SK-N-SH (cell line): ENCODE data around the gene SYNE3. TPM values are rescaled to one million over a fixed set of nuclear protein-coding genes. Genes with fewer than 3 reads are reported as not detected.

Source experiments
- CTCF ChIA-PET: fragments of 300-600, 350-600 bp; formaldehyde crosslinking; extraction: SDS; loops from one replicate; lab custom pipeline; 2021; lab: Yijun Ruan, JAX
- POLR2A ChIA-PET: fragments of 350-600 bp; sonication (Branson Sonifier 250); formaldehyde crosslinking; extraction: SDS; loops from one replicate; lab custom pipeline; 2020; ENCODE audit warnings: antibody characterized with exemption, inconsistent platforms; lab: Yijun Ruan, JAX
- DNase-seq: peaks from one replicate; pipeline ENCODE4 v3.0.0; 2012
- H2AFZ ChIP-seq: fragments of 200-600 bp; sonication (generic); 2 replicates; pipeline ENCODE4 v1.8.1; 2016; ENCODE audit warnings: antibody characterized with exemption, mild to moderate bottlenecking, low read depth
- H3F3A ChIP-seq: fragments of 200-600 bp; sonication (generic); replicated peaks from 2 replicates; pipeline ENCODE3; 2016; ENCODE audit warnings: antibody characterized with exemption, mild to moderate bottlenecking; ENCODE audit not compliant: insufficient read depth
- H3K27ac ChIP-seq, 2 experiments: fragments of 200-500 bp in 1 of 2; fragments of 200-600 bp in 1 of 2; sonication (Bioruptor generic) in 1 of 2; sonication (generic), shearing (Covaris generic) in 1 of 2; 2 replicates each; pipeline versions ENCODE4 v1.5.1 to v1.6.1; 2014 to 2016; ENCODE audit warnings: low read depth in 2 of 2, inconsistent platforms in 1 of 2, low read length in 1 of 2, mild to moderate bottlenecking in 1 of 2, mixed read lengths in 1 of 2
- H3K27me3 ChIP-seq: fragments of 200-600 bp; sonication (generic), shearing (Covaris generic); 2 replicates; pipeline ENCODE4 v1.6.1; 2016; ENCODE audit warnings: mixed run types; ENCODE audit not compliant: insufficient read depth
- H3K36me3 ChIP-seq, 2 experiments: fragments of 200-500 bp in 1 of 2; fragments of 200-600 bp in 1 of 2; sonication (Bioruptor generic) in 1 of 2; sonication (generic) in 1 of 2; replicated peaks in 1 of 2; 2 replicates each; pipeline versions ENCODE3 to v1.5.1; 2014 to 2016; ENCODE audit warnings: low read length in 1 of 2, mild to moderate bottlenecking in 1 of 2; ENCODE audit not compliant: insufficient read depth in 2 of 2, control insufficient read depth in 1 of 2
- H3K4me1 ChIP-seq, 2 experiments: fragments of 200-500 bp in 1 of 2; fragments of 200-600 bp in 1 of 2; sonication (Bioruptor generic) in 1 of 2; sonication (generic), shearing (Covaris generic) in 1 of 2; 2 replicates each; pipeline versions ENCODE4 v1.5.1 to v1.6.1; 2014 to 2016; ENCODE audit warnings: low read depth in 1 of 2, low read length in 1 of 2, mixed run types in 1 of 2; ENCODE audit not compliant: insufficient read depth in 2 of 2, control insufficient read depth in 1 of 2
- H3K4me2 ChIP-seq: fragments of 200-600 bp; sonication (generic), shearing (Covaris generic); 2 replicates; pipeline ENCODE4 v1.6.1; 2017; ENCODE audit warnings: mixed run types
- H3K4me3 ChIP-seq, 2 experiments: fragments of 200-500 bp in 1 of 2; fragments of 200-600 bp in 1 of 2; sonication (Bioruptor generic) in 1 of 2; sonication (generic), shearing (Covaris generic) in 1 of 2; 2 replicates each; pipeline versions ENCODE4 v1.5.1 to v1.8.1; 2014 to 2016; ENCODE audit warnings: low read depth in 2 of 2, inconsistent platforms in 1 of 2, low read length in 1 of 2, mild to moderate bottlenecking in 1 of 2, mixed read lengths in 1 of 2, moderate library complexity in 1 of 2
- H3K79me2 ChIP-seq: fragments of 200-600 bp; sonication (generic); 2 replicates; pipeline ENCODE4 v1.8.1; 2017; ENCODE audit warnings: mild to moderate bottlenecking; ENCODE audit not compliant: insufficient read depth
- H3K9ac ChIP-seq: fragments of 200-600 bp; sonication (generic); 2 replicates; pipeline ENCODE4 v1.6.1; 2017; ENCODE audit warnings: mixed run types
- H3K9me2 ChIP-seq: fragments of 200-600 bp; sonication (generic); 2 replicates; pipeline ENCODE4 v1.6.1; 2017; ENCODE audit warnings: mixed run types
- H3K9me3 ChIP-seq: fragments of 200-600 bp; sonication (generic); 2 replicates; pipeline ENCODE4 v1.6.1; 2017; ENCODE audit warnings: mixed run types, mild to moderate bottlenecking, moderate library complexity
- H4K20me1 ChIP-seq: fragments of 200-600 bp; sonication (generic); 2 replicates; pipeline ENCODE4 v1.6.1; 2017; ENCODE audit warnings: mild to moderate bottlenecking, mixed run types; ENCODE audit not compliant: insufficient read depth
- CTCF ChIP-seq: fragments of 200-600 bp; sonication (generic); IDR thresholded peaks from 2 replicates; pipeline ENCODE4 v1.6.1; 2017; ENCODE audit warnings: antibody characterized with exemption, mild to moderate bottlenecking, moderate library complexity
- ELF1 ChIP-seq: IDR thresholded peaks from 2 replicates; pipeline ENCODE4 v1.4.0; 2012
- EZH2phosphoT487 ChIP-seq: fragments of 200-600 bp; sonication (generic); IDR thresholded peaks from 2 replicates; pipeline ENCODE4 v1.6.1; 2017; ENCODE audit warnings: low read depth, mixed run types, mild to moderate bottlenecking, antibody characterized with exemption, moderate library complexity, borderline replicate concordance
- FOXJ3 ChIP-seq: sonication (generic); formaldehyde crosslinking; IDR thresholded peaks from 2 replicates; pipeline ENCODE4 v1.5.1; 2020; ENCODE audit warnings: mild to moderate bottlenecking, missing genetic modification reagents
- GATA2 ChIP-seq: sonication (generic); formaldehyde crosslinking; IDR thresholded peaks from 2 replicates; pipeline ENCODE4 v1.5.0; 2020; ENCODE audit warnings: mild to moderate bottlenecking, missing genetic modification reagents
- MEF2A ChIP-seq: IDR thresholded peaks from 2 replicates; pipeline ENCODE4 v1.4.0; 2012; ENCODE audit warnings: low read depth, borderline replicate concordance
- MXI1 ChIP-seq: IDR thresholded peaks from 2 replicates; pipeline ENCODE4 v1.6.1; 2012; ENCODE audit warnings: mild to moderate bottlenecking, low read depth, low read length, improper control_type of control experiment
- PBX3 ChIP-seq: IDR thresholded peaks from 2 replicates; pipeline ENCODE4; 2012
- RAD21 ChIP-seq: IDR thresholded peaks from 2 replicates; pipeline ENCODE4 v1.6.1; 2012; ENCODE audit warnings: mild to moderate bottlenecking, low read length
- RCOR1 ChIP-seq: fragments of 150-350 bp; IDR thresholded peaks from 2 replicates; pipeline ENCODE4 v1.6.1; 2017; ENCODE audit warnings: antibody characterized with exemption, low read length
- REST ChIP-seq: IDR thresholded peaks from 2 replicates; pipeline ENCODE4 v1.6.1; 2012; ENCODE audit warnings: mild to moderate bottlenecking, low read depth, low read length, moderate library complexity
- RXRA ChIP-seq: IDR thresholded peaks from 2 replicates; pipeline ENCODE4 v1.4.0; 2012; ENCODE audit warnings: low read depth, mild to moderate bottlenecking, borderline replicate concordance
- TAF1 ChIP-seq: IDR thresholded peaks from 2 replicates; pipeline ENCODE4 v1.6.1; 2012; ENCODE audit warnings: low read depth, mild to moderate bottlenecking, low read length, moderate library complexity, borderline replicate concordance
- TCF12 ChIP-seq: IDR thresholded peaks from 2 replicates; pipeline ENCODE4 v1.4.0; 2012
- TEAD4 ChIP-seq: IDR thresholded peaks from 2 replicates; pipeline ENCODE4 v1.4.0; 2012; ENCODE audit warnings: mild to moderate bottlenecking, borderline replicate concordance; ENCODE audit not compliant: insufficient read depth
- USF1 ChIP-seq: IDR thresholded peaks from 2 replicates; pipeline ENCODE4 v1.4.0; 2012; ENCODE audit warnings: low read depth, borderline replicate concordance
- YY1 ChIP-seq: IDR thresholded peaks from 2 replicates; pipeline ENCODE4 v1.4.0; 2012; ENCODE audit warnings: low read depth, mild to moderate bottlenecking
- ZBTB33 ChIP-seq: IDR thresholded peaks from 2 replicates; pipeline ENCODE4 v1.4.0; 2012; ENCODE audit warnings: low read depth, borderline replicate concordance
- WGBS: methylation state at CpG from one replicate; pipeline ENCODE4 v1.1.6; 2017; ENCODE audit warnings: low lambda C conversion rate; 5-methylcytosine and 5-hydroxymethylcytosine counted together
- polyA plus RNA-seq, 3 experiments: library from polyadenylated mRNA; depleted of rRNA; stranded (reverse); fragments of >200 nt; gene quantifications; 2 replicates each; pipeline ENCODE4 v1.2.3, GENCODE V29; 2012

The SYNE3 gene
- polyA plus RNA-seq, 1 of the 3 experiments (the other 2 are of a cell fraction): 2.0 TPM

- no peak for TF ChIP-seq ZBTB33
- no peak for TF ChIP-seq GATA2 (CRISPR knock-in tag)
- TF ChIP-seq RXRA: no peak
- no peak for TF ChIP-seq ELF1
- TF ChIP-seq MEF2A: no peak
- TF ChIP-seq FOXJ3 (CRISPR knock-in tag): no peak
- no peak for TF ChIP-seq EZH2phosphoT487
- TF ChIP-seq TEAD4: no peak
- no peak for TF ChIP-seq CTCF
- TF ChIP-seq PBX3: no peak
- TF ChIP-seq TCF12: no peak
- no peak for TF ChIP-seq RAD21
- no peak for TF ChIP-seq YY1
- no peak for TF ChIP-seq RCOR1
- TF ChIP-seq MXI1: no peak
- no peak for TF ChIP-seq TAF1
- TF ChIP-seq REST: no peak
- TF ChIP-seq USF1: no peak
- Histone ChIP-seq H3K4me1 (peaks cover 18 to 35% of the 10 kb centered on the region in 2 experiments; a peak in 2 of 4 replicates), H3K36me3 (no peaks in the 10 kb centered on the region), H3K27me3 (no peaks in the 10 kb centered on the region), H3K4me2 (no peak overlapping the region), H3K9me2 (no peaks in the 10 kb centered on the region), H3K9me3 (no peaks in the 10 kb centered on the region), H3K4me3 (no peak overlapping the region), H3K79me2 (peaks cover 3% of the 10 kb centered on the region; the same call in 1 of the 2 replicates), H3K27ac (no peak overlapping the region; a peak in 1 of 4 replicates), H3K9ac (no peak overlapping the region), H2AFZ (no peak overlapping the region), H4K20me1 (no peaks in the 10 kb centered on the region), H3F3A (peaks cover 8% of the 10 kb centered on the region)
- POLR2A ChIA-PET: interaction anchor here (1.3 kb wide), 1 partner anchor 9 kb away, joined by 4 read pairs; no protein-coding TSS in a partner anchor
- WGBS: 100% methylated on average over 4 of the region's 9 CpGs
- CTCF ChIA-PET: interaction anchor here (0.8 to 1.4 kb wide), 3 partner anchors 16 to 1541 kb away, joined by 3 to 8 read pairs (median 3); no protein-coding TSS in a partner anchor
- no peak for DNase-seq
Measured at GRCh38 chr14:95480887-95481226, 35.6 kb downstream of the SYNE3 start.
